ENCODE measurements around the gene CTDP1. TPM values are rescaled to one million over a fixed set of nuclear protein-coding genes. Genes with fewer than 3 reads are reported as not detected.

CTDP1 gene
- total RNA-seq, 1 experiment from 2014 or later = 22.5 TPM

- no TSS peak for BruUV-seq (replicated peaks)
- no peak for TF ChIP-seq EZH2 (IDR thresholded peaks at IDR 0.05; ENCODE audit: borderline replicate concordance, low read depth, low read length, poor library complexity, severe bottlenecking)
- no peak for TF ChIP-seq CTCF (conservative IDR thresholded peaks at IDR 0.05; ENCODE audit: low read depth, low read length)
- DNase-seq (ENCODE audit: low spot score) = no peak
- Histone ChIP-seq H3K9me3 (ENCODE audit: low read depth, low read length, poor library complexity, severe bottlenecking) (no peaks in the 10 kb centered on the region), H3K4me3 (ENCODE audit: low read depth, low read length, poor library complexity, severe bottlenecking) (no peak overlapping the region), H3K27ac (ENCODE audit: low read depth, low read length, poor library complexity, severe bottlenecking) (no peak overlapping the region), H3K36me3 (ENCODE audit: insufficient read depth, low read length, poor library complexity, severe bottlenecking) (no peaks in the 10 kb centered on the region), H3K4me1 (ENCODE audit: insufficient read depth, low read length, poor library complexity, severe bottlenecking) (no peaks in the 10 kb centered on the region), H3K27me3 (replicated peaks; ENCODE audit: insufficient read depth, low read depth, low read length, poor library complexity) (peaks cover 61% of the 10 kb centered on the region)
- ChIA-PET POLR2A (ENCODE audit: low non-redundant PET) (no interaction called here), CTCF (no interaction called here)
- intact Hi-C loops (cut with micrococcal nuclease; ENCODE audit: unreplicated experiment) = no loop called here
These were observed 106.7 kb downstream of the CTDP1 start for GRCh38 chr18:79786304-79786703.

- no peak overlapping the region for H3K4me3 ChIP-seq (ENCODE audit: low read depth, low read length, poor library complexity, severe bottlenecking)
- no peaks in the 10 kb centered on the region for H3K9me3 ChIP-seq (ENCODE audit: low read depth, low read length, poor library complexity, severe bottlenecking)
- no peaks in the 10 kb centered on the region for H3K36me3 ChIP-seq (ENCODE audit: insufficient read depth, low read length, poor library complexity, severe bottlenecking)
- ChIA-PET CTCF (no interaction called here), POLR2A (ENCODE audit: low non-redundant PET) (no interaction called here)
- H3K27me3 ChIP-seq (replicated peaks; ENCODE audit: insufficient read depth, low read depth, low read length, poor library complexity) = peaks cover 63% of the 10 kb centered on the region
- H3K4me1 ChIP-seq (ENCODE audit: insufficient read depth, low read length, poor library complexity, severe bottlenecking) = no peaks in the 10 kb centered on the region
- TF ChIP-seq CTCF (conservative IDR thresholded peaks at IDR 0.05; ENCODE audit: low read depth, low read length) = no peak
- no peak for TF ChIP-seq EZH2 (IDR thresholded peaks at IDR 0.05; ENCODE audit: borderline replicate concordance, low read depth, low read length, poor library complexity, severe bottlenecking)
- no TSS peak for BruUV-seq (replicated peaks)
- intact Hi-C loops (cut with micrococcal nuclease; ENCODE audit: unreplicated experiment) = no loop called here
- H3K27ac ChIP-seq (ENCODE audit: low read depth, low read length, poor library complexity, severe bottlenecking) = no peak overlapping the region
- DNase-seq (ENCODE audit: low spot score) = no peak
These were observed 107.4 kb downstream of the CTDP1 start for GRCh38 chr18:79786786-79787526.

- Histone ChIP-seq H3K27me3 (replicated peaks; ENCODE audit: insufficient read depth, low read depth, low read length, poor library complexity) (peaks cover 66% of the 10 kb centered on the region), H3K4me1 (ENCODE audit: insufficient read depth, low read length, poor library complexity, severe bottlenecking) (no peaks in the 10 kb centered on the region), H3K9me3 (ENCODE audit: low read depth, low read length, poor library complexity, severe bottlenecking) (no peaks in the 10 kb centered on the region), H3K36me3 (ENCODE audit: insufficient read depth, low read length, poor library complexity, severe bottlenecking) (no peaks in the 10 kb centered on the region), H3K4me3 (ENCODE audit: low read depth, low read length, poor library complexity, severe bottlenecking) (no peak overlapping the region), H3K27ac (ENCODE audit: low read depth, low read length, poor library complexity, severe bottlenecking) (no peak overlapping the region)
- no peak for DNase-seq (ENCODE audit: low spot score)
- TF ChIP-seq CTCF (conservative IDR thresholded peaks at IDR 0.05; ENCODE audit: low read depth, low read length) (no peak), EZH2 (IDR thresholded peaks at IDR 0.05; ENCODE audit: borderline replicate concordance, low read depth, low read length, poor library complexity, severe bottlenecking) (no peak)
- BruUV-seq (replicated peaks) = no TSS peak
- CTCF ChIA-PET = no interaction called here
- intact Hi-C loops (cut with micrococcal nuclease; ENCODE audit: unreplicated experiment) = no loop called here
- POLR2A ChIA-PET (ENCODE audit: low non-redundant PET) = no interaction called here
These were observed 107.9 kb downstream of the CTDP1 start for GRCh38 chr18:79787527-79787864.

All from A673 (cell line).